Rectal smooth muscle tissue (tissue), 1 donor: Measurements from ENCODE around the gene LRRC4.

Source experiments
- H3K27ac ChIP-seq: one replicate; pipeline ENCODE4 v1.7.0; 2013; ENCODE audit warnings: low read depth, low read length, inconsistent platforms
- H3K27me3 ChIP-seq: one replicate; pipeline ENCODE4 v1.7.0; 2013; ENCODE audit warnings: low read length; ENCODE audit not compliant: control insufficient read depth, insufficient read depth
- H3K36me3 ChIP-seq: one replicate; pipeline ENCODE4 v1.7.0; 2013; ENCODE audit warnings: low read length; ENCODE audit not compliant: control insufficient read depth, insufficient read depth
- H3K4me1 ChIP-seq: one replicate; pipeline ENCODE4 v1.7.0; 2013; ENCODE audit warnings: low read length; ENCODE audit not compliant: control insufficient read depth, insufficient read depth
- H3K4me3 ChIP-seq: one replicate; pipeline ENCODE4 v1.7.0; 2013; ENCODE audit warnings: low read length
- H3K9ac ChIP-seq: one replicate; pipeline ENCODE4 v1.7.0; 2013; ENCODE audit warnings: low read length

LRRC4 gene

GRCh38 chr7:128024151-128024550 lies 7.1 kb downstream of the LRRC4 start:
- no peaks in the 10 kb centered on the region for H3K36me3 ChIP-seq
- no peak overlapping the region for H3K9ac ChIP-seq
- H3K27ac ChIP-seq = no peak overlapping the region
- no peaks in the 10 kb centered on the region for H3K4me1 ChIP-seq
- no peak overlapping the region for H3K4me3 ChIP-seq
- no peaks in the 10 kb centered on the region for H3K27me3 ChIP-seq

DNA sequence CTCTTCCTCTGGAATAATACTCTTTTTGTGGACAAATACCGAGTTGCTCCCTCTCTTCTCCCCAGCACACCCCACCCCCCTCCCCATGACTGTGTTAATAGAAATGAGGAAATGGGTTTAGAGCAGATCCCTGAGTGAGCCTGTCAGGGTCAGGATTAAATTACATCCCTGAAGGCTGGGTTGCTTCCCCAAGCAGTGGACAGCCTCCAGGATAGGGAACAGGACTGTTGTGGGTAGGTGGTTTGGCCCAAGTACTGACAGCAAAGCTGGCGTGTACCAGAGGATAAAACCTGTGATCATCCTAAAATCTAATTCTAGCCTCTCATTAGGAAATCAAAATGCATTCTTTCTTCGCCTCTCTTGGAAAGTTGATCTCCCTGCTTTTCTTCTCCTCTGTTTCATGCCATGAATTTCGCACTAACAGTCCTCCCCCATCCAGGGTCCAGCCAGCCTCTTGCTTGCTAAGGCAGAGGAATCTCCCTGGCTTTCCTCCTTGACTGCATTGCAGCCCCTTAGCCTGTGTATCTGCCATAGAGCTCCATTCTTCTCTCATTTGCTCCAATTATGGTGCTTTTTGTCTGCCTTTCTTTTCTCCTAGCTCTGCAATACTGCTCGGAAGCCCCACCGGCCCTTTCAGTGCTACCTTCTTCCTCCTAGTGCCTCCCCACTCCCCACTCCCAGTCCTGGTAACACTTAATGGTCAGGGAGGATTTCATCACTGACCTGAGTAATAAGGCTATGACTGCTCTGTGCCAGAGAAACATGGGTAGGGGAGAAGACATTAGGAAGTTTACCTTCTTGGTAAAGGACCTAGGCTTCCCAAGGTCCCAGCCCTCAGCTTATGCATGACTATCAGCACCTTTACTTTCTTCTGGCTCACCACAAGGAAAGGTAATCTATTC lies 8.4 kb downstream of the LRRC4 start:
- Histone ChIP-seq H3K4me1 (no peaks in the 10 kb centered on the region), H3K27ac (no peak overlapping the region), H3K9ac (no peak overlapping the region), H3K27me3 (no peaks in the 10 kb centered on the region), H3K4me3 (no peak overlapping the region), H3K36me3 (no peaks in the 10 kb centered on the region)

GRCh38 chr7:128021366-128021765 lies 9.9 kb downstream of the LRRC4 start:
- Histone ChIP-seq H3K36me3 (no peaks in the 10 kb centered on the region), H3K4me1 (no peaks in the 10 kb centered on the region), H3K27me3 (no peaks in the 10 kb centered on the region), H3K4me3 (no peak overlapping the region), H3K27ac (no peak overlapping the region), H3K9ac (no peak overlapping the region)

GRCh38 chr7:128020159-128020558 lies 11.1 kb downstream of the LRRC4 start:
- Histone ChIP-seq H3K4me3 (no peak overlapping the region), H3K27ac (no peak overlapping the region), H3K27me3 (no peaks in the 10 kb centered on the region), H3K36me3 (no peaks in the 10 kb centered on the region), H3K4me1 (no peaks in the 10 kb centered on the region), H3K9ac (no peak overlapping the region)

- Histone ChIP-seq H3K4me1 (no peaks in the 10 kb centered on the region), H3K9ac (no peak overlapping the region), H3K4me3 (no peak overlapping the region), H3K27me3 (no peaks in the 10 kb centered on the region), H3K36me3 (no peaks in the 10 kb centered on the region), H3K27ac (no peak overlapping the region)
Measured at GRCh38 chr7:128019288-128019687, 11.9 kb downstream of the LRRC4 start.

GRCh38 chr7:128017862-128018845 lies 13.1 kb downstream of the LRRC4 start:
- Histone ChIP-seq H3K4me3 (no peak overlapping the region), H3K27me3 (no peaks in the 10 kb centered on the region), H3K9ac (no peak overlapping the region), H3K36me3 (no peaks in the 10 kb centered on the region), H3K4me1 (no peaks in the 10 kb centered on the region), H3K27ac (no peak overlapping the region)

DNA sequence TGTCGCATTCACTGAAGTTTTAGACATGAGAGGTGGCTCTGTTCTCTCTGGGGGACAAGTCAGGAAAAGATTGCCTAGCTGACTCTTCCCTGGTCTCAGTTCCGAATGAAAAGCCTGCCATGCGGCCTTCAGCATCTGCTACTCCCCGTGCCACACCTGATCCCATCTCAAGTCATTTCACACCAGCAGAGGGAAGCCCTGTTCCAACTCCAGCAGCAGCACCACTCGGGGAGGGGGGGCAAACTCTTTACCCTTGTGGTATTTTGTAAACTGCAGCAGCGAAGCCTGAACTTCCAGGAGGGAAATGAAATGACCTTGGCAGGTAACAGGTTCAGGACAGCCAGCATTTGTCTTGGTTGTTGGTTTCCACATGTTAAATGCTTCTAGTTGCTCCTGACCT lies 13.8 kb downstream of the LRRC4 start:
- Histone ChIP-seq H3K27ac (no peak overlapping the region), H3K36me3 (no peaks in the 10 kb centered on the region), H3K9ac (no peak overlapping the region), H3K27me3 (no peaks in the 10 kb centered on the region), H3K4me3 (no peak overlapping the region), H3K4me1 (no peaks in the 10 kb centered on the region)

DNA sequence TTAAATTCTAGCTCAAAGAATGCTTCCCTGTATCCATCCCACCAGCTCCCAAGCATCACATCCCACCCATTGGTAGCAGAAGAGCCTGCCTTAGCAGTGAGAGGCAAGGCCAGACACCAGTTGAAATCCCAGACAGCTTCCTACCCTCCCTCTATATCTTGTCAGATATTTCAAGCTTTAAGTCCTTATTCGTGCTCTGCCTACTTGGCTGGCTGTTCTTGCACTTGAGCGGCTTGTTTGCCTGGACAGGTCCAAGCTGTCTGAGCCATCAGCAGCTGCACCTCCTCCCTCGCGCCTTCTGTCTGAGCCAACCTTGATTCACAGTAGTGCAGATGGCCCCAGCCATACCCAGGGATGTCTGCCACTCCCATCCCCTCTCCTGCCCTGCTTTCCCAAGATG lies 16.4 kb downstream of the LRRC4 start:
- H3K36me3 ChIP-seq = no peaks in the 10 kb centered on the region
- peaks cover 5% of the 10 kb centered on the region for H3K4me1 ChIP-seq
- no peak overlapping the region for H3K9ac ChIP-seq
- H3K27me3 ChIP-seq = no peaks in the 10 kb centered on the region
- H3K4me3 ChIP-seq = no peak overlapping the region
- no peak overlapping the region for H3K27ac ChIP-seq

DNA sequence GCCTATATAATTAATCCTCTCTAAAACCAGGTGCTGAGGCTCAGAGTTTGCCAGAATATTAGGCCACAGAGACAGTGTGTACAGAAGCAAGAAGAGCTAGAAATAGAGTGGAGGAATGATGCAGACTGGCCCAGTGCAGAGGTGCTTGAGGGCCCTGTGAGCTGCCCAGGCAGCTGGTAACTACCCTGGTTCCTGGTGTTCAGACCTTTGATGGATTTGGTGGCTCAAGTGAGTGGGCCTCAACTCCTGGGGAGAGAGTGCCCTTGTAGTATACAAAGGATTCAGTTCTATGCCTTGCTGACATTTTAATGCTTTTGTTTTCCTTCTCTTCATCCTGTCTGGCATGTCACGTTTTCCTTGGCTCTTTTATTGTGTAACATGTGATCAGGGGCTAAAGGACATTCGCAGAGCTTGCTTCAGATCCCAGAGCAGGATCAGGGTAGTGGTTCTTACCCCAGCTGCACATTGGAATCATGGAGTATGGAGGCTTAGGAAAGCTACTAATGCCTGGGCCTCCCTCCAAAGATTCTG lies 20.0 kb downstream of the LRRC4 start:
- Histone ChIP-seq H3K27me3 (no peaks in the 10 kb centered on the region), H3K9ac (no peak overlapping the region), H3K4me3 (no peak overlapping the region), H3K36me3 (no peaks in the 10 kb centered on the region), H3K4me1 (peaks cover 5% of the 10 kb centered on the region), H3K27ac (peak overlapping the region; percentile 29)

- Histone ChIP-seq H3K4me1 (peaks cover 5% of the 10 kb centered on the region), H3K27me3 (no peaks in the 10 kb centered on the region), H3K9ac (no peak overlapping the region), H3K36me3 (no peaks in the 10 kb centered on the region), H3K4me3 (no peak overlapping the region), H3K27ac (peak overlapping the region; percentile 21)
Measured at GRCh38 chr7:128010391-128011127, 20.7 kb downstream of the LRRC4 start.

DNA sequence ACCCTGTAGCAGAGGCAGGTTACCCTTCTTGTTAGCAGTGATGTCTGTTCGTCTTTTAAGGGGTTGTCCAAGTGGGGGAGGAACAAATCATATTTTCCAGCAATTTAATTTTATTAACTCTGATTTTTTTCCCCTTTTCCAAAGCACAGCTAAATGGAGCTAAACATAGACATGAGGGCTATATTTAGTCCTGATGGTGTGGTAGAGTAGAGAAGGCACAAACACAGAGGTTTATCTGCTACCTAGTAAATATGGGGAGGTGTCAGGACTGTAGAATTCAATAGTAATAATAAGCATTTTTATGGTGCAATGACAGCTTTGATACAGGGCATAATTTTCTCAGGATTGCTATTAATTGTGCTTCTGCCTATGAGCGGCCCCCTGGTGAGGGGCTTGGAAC lies 22.5 kb downstream of the LRRC4 start:
- Histone ChIP-seq H3K9ac (no peak overlapping the region), H3K4me3 (no peak overlapping the region), H3K27ac (no peak overlapping the region), H3K36me3 (no peaks in the 10 kb centered on the region), H3K4me1 (peaks cover 5% of the 10 kb centered on the region), H3K27me3 (no peaks in the 10 kb centered on the region)

GRCh38 chr7:128008141-128008540 lies 23.1 kb downstream of the LRRC4 start:
- Histone ChIP-seq H3K9ac (no peak overlapping the region), H3K27ac (no peak overlapping the region), H3K4me1 (peaks cover 5% of the 10 kb centered on the region), H3K4me3 (no peak overlapping the region), H3K36me3 (no peaks in the 10 kb centered on the region), H3K27me3 (no peaks in the 10 kb centered on the region)
